Head of caudate nucleus (tissue), 42 donors: ENCODE data around the gene SFI1.
"Not testable (repeated sequence)": the region's sequence is repeated elsewhere in the genome, so short reads cannot be mapped to it uniquely, and the experiment has no call there.

Source experiments
- DNase-seq, 42 donors: peaks; one replicate each; pipeline versions ENCODE4 v3.0.0 to v3.0.0-alpha.2; 2020 to 2021; ENCODE audit warnings: mixed read lengths in 7 of 42
- intact Hi-C: fragments of 100-400 bp; cut with DNase I; formaldehyde crosslinking; loops from one replicate; pipeline ENCODE4 v1.15.0; 2022

SFI1 gene

GRCh38 chr22:31575190-31575589, 78.9 kb downstream of the SFI1 start:
- intact Hi-C loops, result no loop called here
- DNase-seq, result peak in 27 of 42 donors; percentile 8 to 70 (median 33)

- no peak for DNase-seq
- intact Hi-C loops, result no loop called here
These were observed 81.4 kb downstream of the SFI1 start for GRCh38 chr22:31577711-31578110.

- intact Hi-C loops, result no loop called here
- no peak for DNase-seq
These were observed 81.8 kb downstream of the SFI1 start for GRCh38 chr22:31578171-31578570.

- intact Hi-C loops, result no loop called here
- no peak for DNase-seq
These were observed 83.5 kb downstream of the SFI1 start for GRCh38 chr22:31579835-31580242.

- intact Hi-C loops, result no loop called here
- no peak for DNase-seq
These were observed 87.6 kb downstream of the SFI1 start for GRCh38 chr22:31583861-31584485.

GRCh38 chr22:31584804-31585160, 88.4 kb downstream of the SFI1 start:
- intact Hi-C loops, result no loop called here

GRCh38 chr22:31585161-31585859, 89.0 kb downstream of the SFI1 start:
- DNase-seq, result no peak
- intact Hi-C loops, result no loop called here

More at GRCh38 chr22:31584804-31585160, 88.4 kb downstream of the SFI1 start:
- DNase-seq, result no peak

- intact Hi-C loops, result no loop called here
- DNase-seq, result peak in 4 of 42 donors; percentile 16 to 57 (median 44)
These were observed 90.0 kb downstream of the SFI1 start for GRCh38 chr22:31586137-31586920.

GRCh38 chr22:31588970-31589675, 92.8 kb downstream of the SFI1 start:
- intact Hi-C loops, result no loop called here
- DNase-seq, result no peak

- intact Hi-C loops, result not testable (repeated sequence)
These were observed 93.8 kb downstream of the SFI1 start for GRCh38 chr22:31590161-31590560.

GRCh38 chr22:31595271-31595670, 98.9 kb downstream of the SFI1 start:
- DNase-seq, result no peak
- intact Hi-C loops, result no loop called here

More at GRCh38 chr22:31590161-31590560, 93.8 kb downstream of the SFI1 start:
- DNase-seq, result not testable (repeated sequence)

GRCh38 chr22:31602259-31602952, 106.1 kb downstream of the SFI1 start:
- DNase-seq, result peak in 4 of 42 donors; percentile 5 to 30 (median 22)
- intact Hi-C loops, result no loop called here

GRCh38 chr22:31603081-31603525, 106.8 kb downstream of the SFI1 start:
- intact Hi-C loops, result no loop called here
- peak in 2 of 42 donors; percentile 4 to 7 for DNase-seq

GRCh38 chr22:31603574-31603973, 107.2 kb downstream of the SFI1 start:
- DNase-seq, result peak in 4 of 42 donors; percentile 7 to 31 (median 24)
- intact Hi-C loops, result no loop called here

GRCh38 chr22:31604137-31604705, 107.9 kb downstream of the SFI1 start:
- peak in 8 of 42 donors; percentile 17 to 50 (median 37) for DNase-seq
- intact Hi-C loops, result no loop called here

- DNase-seq, result peak in 10 of 42 donors; percentile 23 to 63 (median 44)
- intact Hi-C loops, result no loop called here
These were observed 108.7 kb downstream of the SFI1 start for GRCh38 chr22:31604746-31605705.
